K562 (cell line): ENCODE results near the gene CLPSL1. TPM values are rescaled to one million over a fixed set of nuclear protein-coding genes. Genes with fewer than 3 reads are reported as not detected.

Source experiments
- ATAC-seq: fragments of 200-7000 bp; cut with Tn5 transposase; 3 replicates; pipeline ENCODE4 v1.9.1; 2020; ENCODE audit warnings: moderate library complexity
- BruUV-seq: library from RNA; stranded (reverse); fragments of 400-500 nt; replicated peaks from 2 replicates; lab custom pipeline; 2021; lab: Mats Ljungman, UMichigan
- CTCF ChIA-PET: fragments of 300-600 bp; formaldehyde crosslinking; extraction: SDS; loops from one replicate; lab custom pipeline; 2021; ENCODE audit warnings: low intra/inter-chr PET ratio; lab: Yijun Ruan, JAX
- POLR2A ChIA-PET: fragments of 300-600, 350-650 bp; sonication (Branson Sonifier 250); formaldehyde crosslinking; extraction: SDS; loops from one replicate; lab custom pipeline; 2021; ENCODE audit warnings: antibody characterized with exemption, inconsistent platforms; lab: Yijun Ruan, JAX
- DNase-seq, 4 experiments: peaks; one replicate each; pipeline versions ENCODE4 v3.0.0 to v3.0.0-alpha.2; 2011 to 2018; ENCODE audit warnings: low spot score in 3 of 4, mixed read lengths in 3 of 4; ENCODE audit errors: extremely low read depth in 1 of 4
- FAIRE-seq: peaks from 2 replicates; lab custom pipeline; 2011; peaks lifted over from hg19 to GRCh38; lab: Jason Lieb, UNC
- H2AFZ ChIP-seq: 2 replicates; pipeline ENCODE4 v1.6.0; 2011; ENCODE audit warnings: low read depth, low read length, control low read depth, inconsistent platforms
- H3K27ac ChIP-seq: fragments of 200-600 bp; 3 replicates; pipeline ENCODE4 v1.8.0; 2011; ENCODE audit warnings: low read depth, mild to moderate bottlenecking, control low read depth, inconsistent platforms, low read length, moderate library complexity, mixed read lengths; ENCODE audit errors: extremely low read depth
- H3K27me3 ChIP-seq, 2 experiments: fragments of 300-600 bp in 1 of 2; 2 replicates in 1 of 2; 3 replicates in 1 of 2; pipeline versions ENCODE4 v1.6.0 to v1.8.0; 2011; ENCODE audit warnings: inconsistent platforms in 2 of 2, low read length in 2 of 2, mild to moderate bottlenecking in 1 of 2, mixed read lengths in 1 of 2, moderate library complexity in 1 of 2; ENCODE audit not compliant: control insufficient read depth in 2 of 2, insufficient read depth in 2 of 2
- H3K36me3 ChIP-seq: fragments of 300-600 bp; 3 replicates; pipeline ENCODE4 v1.8.0; 2011; ENCODE audit warnings: mild to moderate bottlenecking, low read length, inconsistent platforms; ENCODE audit not compliant: control insufficient read depth, insufficient read depth
- H3K4me1 ChIP-seq, 2 experiments: fragments of 200-600 bp in 1 of 2; replicated peaks in 1 of 2; 2 replicates in 1 of 2; 3 replicates in 1 of 2; pipeline versions ENCODE4 v1.5.1 to v1.8.0; 2011; ENCODE audit warnings: inconsistent platforms in 2 of 2, low read length in 2 of 2, mild to moderate bottlenecking in 1 of 2, mixed read lengths in 1 of 2, moderate library complexity in 1 of 2; ENCODE audit not compliant: control insufficient read depth in 2 of 2, insufficient read depth in 2 of 2
- H3K4me2 ChIP-seq: 2 replicates; pipeline ENCODE4 v1.6.1; 2011; ENCODE audit warnings: low read length, control low read depth, inconsistent platforms, mixed read lengths; ENCODE audit not compliant: insufficient read depth
- H3K4me3 ChIP-seq: fragments of 200-600 bp; sonication (generic), shearing (Covaris generic); 2 replicates; pipeline ENCODE4 v1.5.1; 2016; ENCODE audit warnings: control low read depth, inconsistent platforms
- H3K79me2 ChIP-seq: fragments of 200-600 bp; 3 replicates; pipeline ENCODE4 v1.8.0; 2011; ENCODE audit warnings: low read length, inconsistent platforms; ENCODE audit not compliant: control insufficient read depth, insufficient read depth
- H3K9ac ChIP-seq, 2 experiments: 2 replicates each; pipeline versions ENCODE4 v1.6.0 to v1.6.1; 2011; ENCODE audit warnings: low read depth in 2 of 2, low read length in 2 of 2, control low read depth in 1 of 2, inconsistent platforms in 1 of 2, mild to moderate bottlenecking in 1 of 2, mixed read lengths in 1 of 2; ENCODE audit not compliant: insufficient read depth in 1 of 2
- H3K9me1 ChIP-seq: one replicate; pipeline ENCODE4 v1.6.0; 2011; ENCODE audit warnings: inconsistent platforms, mild to moderate bottlenecking, low read length, moderate library complexity; ENCODE audit not compliant: control insufficient read depth, insufficient read depth
- H3K9me3 ChIP-seq: replicated peaks from 2 replicates; pipeline ENCODE4 v1.5.1; 2011; ENCODE audit warnings: low read depth, low read length, inconsistent platforms; ENCODE audit not compliant: control insufficient read depth, insufficient read depth
- H4K20me1 ChIP-seq: replicated peaks from 2 replicates; pipeline ENCODE4 v1.6.1; 2011; ENCODE audit warnings: low read length, inconsistent platforms, mixed read lengths; ENCODE audit not compliant: control insufficient read depth, insufficient read depth
- E2F8 ChIP-seq: fragments of 450-650 bp; IDR thresholded peaks from 2 replicates; pipeline ENCODE4 v1.7.1; 2018; ENCODE audit warnings: mild to moderate bottlenecking, low read depth; ENCODE audit not compliant: partially characterized antibody
- ETS1 ChIP-seq: conservative IDR thresholded peaks from 2 replicates; pipeline ENCODE4 v1.6.1; 2011; ENCODE audit warnings: low read depth, mild to moderate bottlenecking, low read length; ENCODE audit not compliant: control insufficient read depth
- KAT8 ChIP-seq: fragments of 450-650 bp; IDR thresholded peaks from 2 replicates; pipeline ENCODE4 v1.6.1; 2016; ENCODE audit warnings: low read depth, mild to moderate bottlenecking
- KLF13 ChIP-seq: fragments of 450-650 bp; IDR thresholded peaks from 2 replicates; pipeline ENCODE4 v1.6.1; 2016; ENCODE audit warnings: missing genetic modification characterization, low read depth, mild to moderate bottlenecking, missing compliant biosample characterization, moderate library complexity, borderline replicate concordance
- MTA2 ChIP-seq: fragments of 450-650 bp; IDR thresholded peaks from 2 replicates; pipeline ENCODE4 v1.6.1; 2016; ENCODE audit warnings: low read depth
- NELFE ChIP-seq: IDR thresholded peaks from 2 replicates; pipeline ENCODE4 v1.6.1; 2011; ENCODE audit warnings: mild to moderate bottlenecking; ENCODE audit not compliant: insufficient read depth, insufficient read length
- NR1H2 ChIP-seq: sonication (generic); formaldehyde crosslinking; IDR thresholded peaks from 2 replicates; pipeline ENCODE4 v1.4.0; 2020; ENCODE audit warnings: mild to moderate bottlenecking, missing genetic modification reagents
- POLR2AphosphoS5 ChIP-seq: IDR thresholded peaks from 2 replicates; pipeline ENCODE4 v1.6.1; 2011; ENCODE audit warnings: mild to moderate bottlenecking, low read depth, low read length, moderate library complexity; ENCODE audit not compliant: control insufficient read depth, insufficient read depth
- SMC3 ChIP-seq: conservative IDR thresholded peaks from 2 replicates; pipeline ENCODE4 v1.6.1; 2011; ENCODE audit warnings: low read depth, low read length, improper control_type of control experiment; ENCODE audit not compliant: insufficient read depth
- TAF7 ChIP-seq: fragments of 450-650 bp; IDR thresholded peaks from 2 replicates; pipeline ENCODE4 v1.6.1; 2016; ENCODE audit warnings: missing genetic modification characterization, missing compliant biosample characterization
- TAL1 ChIP-seq: fragments of 450-650 bp; IDR thresholded peaks from 2 replicates; pipeline ENCODE4 v1.6.1; 2016; ENCODE audit warnings: mild to moderate bottlenecking
- ZNF175 ChIP-seq: fragments of 200-800 bp; sonication (Bioruptor generic); IDR thresholded peaks from 2 replicates; pipeline ENCODE4 v1.6.1; 2016; ENCODE audit warnings: low read depth, mild to moderate bottlenecking, missing genetic modification characterization, missing compliant biosample characterization
- ZNF184 ChIP-seq: sonication (generic); formaldehyde crosslinking; IDR thresholded peaks from 2 replicates; pipeline ENCODE4 v1.5.0; 2020; ENCODE audit warnings: missing genetic modification reagents
- ZNF699 ChIP-seq: fragments of 250-450 bp; sonication (Bioruptor Pico); IDR thresholded peaks from 2 replicates; pipeline ENCODE4 v1.8.0; 2021; ENCODE audit warnings: mild to moderate bottlenecking, moderate library complexity; ENCODE audit not compliant: insufficient replicate concordance
- WGBS: fragments of 100-300 bp; shearing (Covaris generic); methylation state at CpG from one replicate; pipeline ENCODE4 v1.1.6; 2016; ENCODE audit warnings: low coverage, mixed read lengths; ENCODE audit not compliant: insufficient coverage; ENCODE audit errors: missing lambda C conversion rate; 5-methylcytosine and 5-hydroxymethylcytosine counted together
- in situ Hi-C: fragments of 300-500 bp; cut with MboI; formaldehyde crosslinking; loops from 4 replicates; pipeline ENCODE4 v1.15.0; 2018; ENCODE audit warnings: inconsistent platforms, mixed read lengths
- intact Hi-C: fragments of 100-400 bp; cut with micrococcal nuclease; formaldehyde crosslinking; loops from 2 replicates; pipeline ENCODE4 v1.14.2; 2022
- polyA plus RNA-seq, 8 experiments: library from polyadenylated mRNA; depleted of rRNA in 4 of 8; stranded (reverse) in 5 of 8; unstranded in 3 of 8; fragments of >200 nt; fragmentation: Nextera tagmentation in 2 of 8; fragmentation: Illumina TruSeq in 1 of 8; extraction: Ambion mirVana in 2 of 8; extraction: Trizol in 1 of 8; gene quantifications; 2 replicates each; pipeline versions ENCODE4 v1.2.1 to v1.2.3, GENCODE V29; 2011 to 2014; ENCODE audit warnings: inconsistent platforms in 1 of 8, missing spikeins in 1 of 8
- total RNA-seq, 7 experiments: library from RNA; depleted of rRNA in 6 of 7; stranded (reverse); fragments of >200 nt in 6 of 7; fragmentation: Illumina TruSeq in 2 of 7; extraction: Trizol in 2 of 7; gene quantifications; 2 replicates each; pipeline versions ENCODE4 v1.2.1 to v1.2.3, GENCODE V29; 2011 to 2021; ENCODE audit warnings: low replicate concordance in 1 of 7

Gene CLPSL1
- total and polyA plus RNA-seq, 9 of the 15 experiments (the other 6 are each of a cell fraction or from before 2014, with no cell fraction given), result not detected

GRCh38 chr6:35751594-35751993 lies 29.2 kb upstream of the CLPSL1 start:
- CTCF ChIA-PET, result interaction anchor here (0.6 kb wide), 1 partner anchor 142 kb away, joined by 3 read pairs; no protein-coding TSS in a partner anchor
- Histone ChIP-seq H3K9me1 (no peaks in the 10 kb centered on the region), H3K9me3 (peaks cover 10% of the 10 kb centered on the region), H4K20me1 (no peaks in the 10 kb centered on the region), H3K4me1 (no peaks in the 10 kb centered on the region)
- TF ChIP-seq E2F8 (no peak), POLR2AphosphoS5 (no peak), MTA2 (no peak), ZNF184 (CRISPR knock-in tag) (no peak), NR1H2 (no peak), NELFE (no peak), SMC3 (no peak), ZNF699 (CRISPR knock-in tag) (no peak), TAL1 (no peak), ZNF175 (CRISPR knock-in tag) (no peak), TAF7 (tag) (no peak), KAT8 (no peak), ETS1 (no peak), KLF13 (tag) (no peak)
- TF ChIP-seq, all 486 proteins: peak for 0
- FAIRE-seq (no peak), DNase-seq (peak in 1 of 4 experiments; percentile 18), ATAC-seq (peak; percentile 23; the same call in 2 of the 3 replicates)
- intact Hi-C loops, result no loop called here
- H3K27me3 ChIP-seq, result peaks cover 51 to 83% of the 10 kb centered on the region in 2 experiments
- POLR2A ChIA-PET, result interaction anchor here (0.6 to 1.0 kb wide), 3 partner anchors 240 to 287 kb away, joined by 3 to 4 read pairs (median 3); no protein-coding TSS in a partner anchor
- in situ Hi-C loops, result no loop called here
- H3K4me2 ChIP-seq, result no peak overlapping the region
- 1% methylated on average over 4 of the region's 4 CpGs for WGBS
- H2AFZ ChIP-seq, result no peak overlapping the region
- no TSS peak for BruUV-seq
- H3K79me2 ChIP-seq, result no peaks in the 10 kb centered on the region
- H3K9ac ChIP-seq, result no peak overlapping the region
- no peak overlapping the region for H3K4me3 ChIP-seq
- H3K27ac ChIP-seq, result no peak overlapping the region
- no peaks in the 10 kb centered on the region for H3K36me3 ChIP-seq
